Right lobe of liver (tissue), 6 donors: ENCODE measurements around the gene UTP14A. TPM values are rescaled to one million over a fixed set of nuclear protein-coding genes. Genes with fewer than 3 reads are reported as not detected.

Experiments
- ATAC-seq, 4 donors: fragments of 200-7000 bp; cut with Tn5 transposase; one replicate each; pipeline ENCODE4 v1.9.1; 2020; ENCODE audit warnings: mild to moderate bottlenecking in 4 of 4, moderate library complexity in 4 of 4
- DNase-seq, 3 donors: peaks; one replicate each; pipeline ENCODE4 v3.0.0-alpha.2; 2020
- H3K27ac ChIP-seq, 3 donors: fragments of 200-600 bp; one replicate each; pipeline ENCODE4 v1.8.0; 2022
- H3K27me3 ChIP-seq, 2 donors: fragments of 200-600 bp; one replicate each; pipeline ENCODE4 v1.8.0; 2022
- H3K36me3 ChIP-seq, 4 donors: fragments of 200-600 bp; sonication (generic) in 1 of 4; one replicate each; pipeline versions ENCODE4 v1.5.1 to v1.8.0; 2017 to 2022; ENCODE audit warnings: control low read depth in 1 of 4
- H3K4me1 ChIP-seq, 4 donors: fragments of 200-600 bp; sonication (generic) in 1 of 4; one replicate each; pipeline versions ENCODE4 v1.5.1 to v1.8.0; 2017 to 2022; ENCODE audit warnings: control low read depth in 1 of 4
- H3K4me3 ChIP-seq, 3 donors: fragments of 200-600 bp; one replicate each; pipeline ENCODE4 v1.8.0; 2022
- H3K9me3 ChIP-seq, 4 donors: fragments of 200-600 bp; sonication (generic) in 1 of 4; one replicate each; pipeline versions ENCODE4 v1.5.1 to v1.8.0; 2017 to 2022; ENCODE audit warnings: control low read depth in 1 of 4
- POLR2A ChIP-seq: fragments of 450-650 bp; IDR thresholded peaks from one replicate; pipeline ENCODE4 v1.6.1; 2017; ENCODE audit warnings: antibody characterized with exemption, mild to moderate bottlenecking
- WGBS: methylation state at CpG from one replicate; pipeline ENCODE4 v1.1.6; 2018; ENCODE audit warnings: low coverage, low lambda C conversion rate; ENCODE audit not compliant: insufficient coverage; ENCODE audit errors: missing lambda C conversion rate; 5-methylcytosine and 5-hydroxymethylcytosine counted together
- intact Hi-C, 2 donors: fragments of 100-400 bp; cut with DNase I; formaldehyde crosslinking; loops; one replicate each; pipeline versions ENCODE4 v1.11.2 to v1.14.1; 2022
- total RNA-seq, 6 experiments: library from RNA; depleted of rRNA in 2 of 6; stranded (reverse); fragments of >200 nt in 2 of 6; fragmentation: NEBNext Ultra II Directional in 3 of 6; extraction: Animal tissue kit (Norgen Biotek cat#: 25700) in 3 of 6; gene quantifications; one replicate each; pipeline versions ENCODE4 v1.1.0 to v1.2.4, GENCODE V29; 2016 to 2023
- TF ChIP-seq, protein P1 (sequence below), 4 donors: fragments of 200-600 bp in 3 of 4; fragments of 450-650 bp in 1 of 4; IDR thresholded peaks; one replicate each; pipeline versions ENCODE4 v1.5.1 to v1.8.0; 2016 to 2022; ENCODE audit warnings: antibody characterized with exemption in 4 of 4, mild to moderate bottlenecking in 2 of 4
- donor health status: DM: no; HTN: yes; CAD: no.
- donor health status: DM: no; HTN: no; CAD: no.
- donor health status: DM: no; HTN: no; CAD: no.
- donor health status: DM: no; HTN: yes; CAD: no.
- donor health status: DM: no; HTN: yes; CAD: no.

UTP14A gene
- total RNA-seq, 6 experiments from 2014 or later = 4.2 to 10.6 (median 6.6) TPM

DNA sequence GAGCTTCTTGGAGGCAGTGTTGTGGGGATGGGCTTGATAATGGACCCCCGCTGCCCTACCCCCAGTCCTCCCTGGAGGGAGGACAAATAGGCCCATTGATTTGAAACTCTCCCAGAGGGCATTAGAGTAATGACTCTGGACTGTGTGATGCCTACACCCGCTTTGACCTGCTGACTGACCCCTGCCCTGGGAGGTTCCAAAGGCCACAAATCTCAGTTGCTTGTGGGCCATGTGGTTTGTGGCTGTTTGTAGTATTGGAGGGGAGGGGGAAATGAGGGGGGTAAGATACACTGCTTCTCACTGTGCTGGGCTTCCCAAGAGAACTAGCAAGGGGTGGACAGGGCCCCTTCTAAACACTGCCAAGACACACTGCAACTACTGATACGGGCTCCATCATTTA, 48.8 kb downstream of the UTP14A start:
- no peak overlapping the region for H3K4me3 ChIP-seq
- H3K27me3 ChIP-seq = no peaks in the 10 kb centered on the region
- peak in 1 of 3 donors; percentile 46 for DNase-seq
- H3K27ac ChIP-seq = no peak overlapping the region
- intact Hi-C loops = no loop called here
- peak in 3 of 4 donors; percentile 14 to 26 (median 15) for ATAC-seq
- H3K4me1 ChIP-seq = no peaks in the 10 kb centered on the region
- no peaks in the 10 kb centered on the region for H3K9me3 ChIP-seq
- no peak for TF ChIP-seq POLR2A
- TF ChIP-seq, protein P1, sequence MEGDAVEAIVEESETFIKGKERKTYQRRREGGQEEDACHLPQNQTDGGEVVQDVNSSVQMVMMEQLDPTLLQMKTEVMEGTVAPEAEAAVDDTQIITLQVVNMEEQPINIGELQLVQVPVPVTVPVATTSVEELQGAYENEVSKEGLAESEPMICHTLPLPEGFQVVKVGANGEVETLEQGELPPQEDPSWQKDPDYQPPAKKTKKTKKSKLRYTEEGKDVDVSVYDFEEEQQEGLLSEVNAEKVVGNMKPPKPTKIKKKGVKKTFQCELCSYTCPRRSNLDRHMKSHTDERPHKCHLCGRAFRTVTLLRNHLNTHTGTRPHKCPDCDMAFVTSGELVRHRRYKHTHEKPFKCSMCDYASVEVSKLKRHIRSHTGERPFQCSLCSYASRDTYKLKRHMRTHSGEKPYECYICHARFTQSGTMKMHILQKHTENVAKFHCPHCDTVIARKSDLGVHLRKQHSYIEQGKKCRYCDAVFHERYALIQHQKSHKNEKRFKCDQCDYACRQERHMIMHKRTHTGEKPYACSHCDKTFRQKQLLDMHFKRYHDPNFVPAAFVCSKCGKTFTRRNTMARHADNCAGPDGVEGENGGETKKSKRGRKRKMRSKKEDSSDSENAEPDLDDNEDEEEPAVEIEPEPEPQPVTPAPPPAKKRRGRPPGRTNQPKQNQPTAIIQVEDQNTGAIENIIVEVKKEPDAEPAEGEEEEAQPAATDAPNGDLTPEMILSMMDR (IDR thresholded peaks at IDR 0.05) = no peak
- WGBS = 33% methylated on average over 1 of the region's 3 CpGs
- H3K36me3 ChIP-seq = no peaks in the 10 kb centered on the region

DNA sequence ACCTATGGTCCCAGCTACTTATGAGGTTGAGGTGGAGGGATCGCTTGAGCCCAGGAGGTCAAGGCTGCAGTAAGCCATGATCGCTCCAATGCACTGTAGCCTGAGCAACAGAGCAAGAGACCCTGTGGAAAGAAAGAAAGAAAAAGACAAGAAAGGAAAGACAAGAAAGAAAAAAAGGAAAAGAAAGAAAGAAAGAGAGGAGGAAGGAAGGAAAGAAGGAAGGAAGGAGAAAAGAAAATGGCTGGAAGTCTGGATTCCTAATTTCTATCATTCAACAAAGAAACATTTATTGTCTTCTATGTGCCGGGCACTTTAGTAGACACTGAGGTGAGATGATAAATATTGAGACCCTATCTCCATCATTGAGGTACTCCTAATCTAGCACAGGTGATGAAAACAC, 49.7 kb downstream of the UTP14A start:
- Histone ChIP-seq H3K9me3 (no peaks in the 10 kb centered on the region), H3K4me1 (no peaks in the 10 kb centered on the region), H3K27me3 (no peaks in the 10 kb centered on the region), H3K36me3 (no peaks in the 10 kb centered on the region), H3K4me3 (no peak overlapping the region), H3K27ac (no peak overlapping the region)
- 64% methylated on average over 3 of the region's 3 CpGs for WGBS
- TF ChIP-seq POLR2A = no peak
- TF ChIP-seq, protein P1 (IDR thresholded peaks at IDR 0.05) = no peak
- ATAC-seq (no peak), DNase-seq (no peak)
- intact Hi-C loops = no loop called here

DNA sequence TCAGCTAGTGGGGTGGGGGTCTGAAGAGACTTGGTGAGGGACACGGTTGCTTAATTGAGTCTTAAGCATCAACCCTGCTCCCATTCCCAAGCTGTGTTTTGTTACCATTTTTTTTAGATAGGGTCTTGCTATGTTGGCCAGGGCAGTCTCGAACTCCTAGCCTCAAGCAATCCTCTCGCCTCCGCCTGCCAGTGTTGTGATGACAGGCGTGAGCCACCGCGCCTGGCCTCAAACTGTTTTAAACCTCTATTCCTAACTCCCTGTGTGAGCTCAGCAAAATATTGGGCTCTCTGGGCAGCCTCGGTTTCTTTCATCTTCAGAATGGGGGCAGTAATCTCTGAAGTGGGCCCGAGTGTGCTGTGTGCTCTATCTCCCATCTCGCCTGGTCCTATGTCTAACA, 50.2 kb downstream of the UTP14A start:
- no peak for DNase-seq
- H3K36me3 ChIP-seq = no peaks in the 10 kb centered on the region
- no peak for TF ChIP-seq POLR2A
- TF ChIP-seq, protein P1 (IDR thresholded peaks at IDR 0.05) = no peak
- no peaks in the 10 kb centered on the region for H3K27me3 ChIP-seq
- no peak overlapping the region for H3K27ac ChIP-seq
- 68% methylated on average over 8 of the region's 10 CpGs for WGBS
- no peaks in the 10 kb centered on the region for H3K4me1 ChIP-seq
- H3K4me3 ChIP-seq = no peak overlapping the region
- intact Hi-C loops = no loop called here
- ATAC-seq = no peak
- H3K9me3 ChIP-seq = no peaks in the 10 kb centered on the region

DNA sequence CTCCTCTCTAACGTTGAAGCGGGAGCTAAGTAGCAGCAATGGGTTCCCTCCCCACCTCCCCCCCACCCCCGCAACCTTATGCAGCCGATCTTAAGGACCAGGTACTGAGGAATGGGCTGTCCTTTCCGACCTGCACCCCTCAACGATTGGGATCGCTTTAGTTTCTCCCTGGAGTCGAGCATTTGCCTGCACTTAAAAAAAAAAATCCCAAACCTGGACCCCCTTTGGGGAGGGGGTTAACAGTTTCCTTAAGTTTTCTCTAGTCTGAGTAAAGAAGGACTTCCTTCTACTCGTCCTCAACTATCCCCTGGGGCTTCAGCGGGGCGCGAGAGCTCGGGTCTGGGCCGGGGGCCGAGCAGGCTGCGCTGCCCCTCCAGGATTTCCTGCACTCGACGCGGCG, 50.8 kb downstream of the UTP14A start:
- peak overlapping the region in 2 of 3 donors; percentile 48 for H3K4me3 ChIP-seq
- no peak for TF ChIP-seq POLR2A
- TF ChIP-seq, protein P1 (IDR thresholded peaks at IDR 0.05) = no peak
- DNase-seq (no peak), ATAC-seq (no peak)
- no peaks in the 10 kb centered on the region for H3K4me1 ChIP-seq
- intact Hi-C loops = no loop called here
- WGBS = 25% methylated on average over 8 of the region's 20 CpGs
- H3K9me3 ChIP-seq = no peaks in the 10 kb centered on the region
- no peaks in the 10 kb centered on the region for H3K27me3 ChIP-seq
- no peaks in the 10 kb centered on the region for H3K36me3 ChIP-seq
- peak overlapping the region in 2 of 3 donors; percentile 29 to 36 for H3K27ac ChIP-seq
